Measurements from ENCODE around the gene STS.
"Not testable (repeated sequence)": the region's sequence is repeated elsewhere in the genome, so short reads cannot be mapped to it uniquely, and the experiment has no call there.

Gene STS

DNA sequence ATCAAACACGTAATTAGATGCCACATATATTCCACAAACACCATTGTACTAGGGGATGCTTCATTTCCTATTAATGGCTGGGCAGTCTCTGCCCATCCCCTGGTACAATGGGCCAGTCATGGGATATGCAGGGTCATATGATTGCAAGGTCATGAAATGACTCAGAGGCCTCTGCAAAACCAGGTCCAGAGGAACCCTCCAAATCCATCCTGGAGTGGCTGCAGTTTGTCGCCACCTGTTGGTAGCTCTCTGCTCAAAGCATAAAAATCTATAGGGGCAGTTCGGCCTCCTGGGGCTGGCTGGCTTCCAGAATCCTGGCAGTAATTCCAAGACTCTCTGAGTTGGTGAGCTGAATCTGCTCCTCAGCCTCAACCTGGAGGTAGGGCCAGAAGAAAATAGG is 23.4 kb downstream of the STS start:
- Histone ChIP-seq H3K4me3 (ENCODE audit: insufficient read depth, low read depth, low read length, poor library complexity, severe bottlenecking) (no peak overlapping the region), H3K36me3 (ENCODE audit: control insufficient read depth, insufficient read depth, low read length) (no peaks in the 10 kb centered on the region), H3K9me3 (ENCODE audit: control insufficient read depth, low read length) (no peaks in the 10 kb centered on the region), H3K27me3 (replicated peaks; ENCODE audit: control insufficient read depth, insufficient read depth, low read length, poor library complexity, severe bottlenecking) (no peaks in the 10 kb centered on the region), H3K4me1 (ENCODE audit: control insufficient read depth, insufficient read depth, low read length, poor library complexity, severe bottlenecking) (no peaks in the 10 kb centered on the region), H3K27ac (ENCODE audit: insufficient read depth, low read length, poor library complexity, severe bottlenecking) (no peak overlapping the region)
- DNase-seq: peak in 1 of 3 donors; percentile 5

DNA sequence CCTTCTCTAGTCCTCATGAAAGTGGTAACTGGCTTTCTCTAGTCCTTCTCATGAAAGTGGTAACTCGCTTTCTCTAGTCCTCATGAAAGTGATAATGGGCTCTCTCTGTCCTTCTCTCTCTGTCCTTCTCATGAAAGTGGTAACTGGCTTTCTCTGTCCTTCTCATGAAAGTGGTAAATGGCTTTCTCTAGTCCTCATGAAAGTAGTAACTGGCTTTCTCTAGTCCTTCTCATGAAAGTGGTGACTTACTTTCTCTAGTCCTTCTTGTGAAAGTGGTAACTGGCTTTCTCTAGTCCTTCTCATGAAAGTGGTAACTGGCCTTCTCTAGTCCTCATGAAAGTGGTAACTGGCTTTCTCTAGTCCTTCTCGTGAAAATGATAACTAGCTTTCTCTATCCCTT is 31.3 kb downstream of the STS start:
- not testable (repeated sequence) for H3K9me3 ChIP-seq (ENCODE audit: control insufficient read depth, low read length); DNase-seq; H3K27ac ChIP-seq (ENCODE audit: insufficient read depth, low read length, poor library complexity, severe bottlenecking); H3K4me1 ChIP-seq (ENCODE audit: control insufficient read depth, insufficient read depth, low read length, poor library complexity, severe bottlenecking); H3K4me3 ChIP-seq (ENCODE audit: insufficient read depth, low read depth, low read length, poor library complexity, severe bottlenecking); H3K27me3 ChIP-seq (replicated peaks; ENCODE audit: control insufficient read depth, insufficient read depth, low read length, poor library complexity, severe bottlenecking); H3K36me3 ChIP-seq (ENCODE audit: control insufficient read depth, insufficient read depth, low read length)

DNA sequence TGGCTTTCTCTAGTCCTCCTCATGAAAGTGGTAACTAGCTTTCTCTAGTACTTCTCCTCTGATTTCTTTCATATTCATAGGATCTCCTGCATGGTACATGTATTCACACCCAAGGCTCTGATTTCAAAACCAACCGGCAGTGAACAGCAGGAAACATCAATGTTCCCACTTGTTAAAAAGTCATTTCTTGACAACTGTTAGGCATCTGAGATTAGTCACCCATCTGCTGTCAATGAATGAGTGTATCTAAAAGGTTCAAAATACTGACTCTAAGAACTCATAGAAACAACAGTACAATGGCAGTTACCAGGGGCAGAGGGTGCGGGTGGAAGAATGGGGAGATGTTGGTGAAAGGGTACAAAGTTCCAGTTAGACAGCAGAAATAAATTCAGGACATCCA is 31.9 kb downstream of the STS start:
- H3K27ac ChIP-seq (ENCODE audit: insufficient read depth, low read length, poor library complexity, severe bottlenecking): no peak overlapping the region
- no peak overlapping the region for H3K4me3 ChIP-seq (ENCODE audit: insufficient read depth, low read depth, low read length, poor library complexity, severe bottlenecking)
- DNase-seq: no peak

DNA sequence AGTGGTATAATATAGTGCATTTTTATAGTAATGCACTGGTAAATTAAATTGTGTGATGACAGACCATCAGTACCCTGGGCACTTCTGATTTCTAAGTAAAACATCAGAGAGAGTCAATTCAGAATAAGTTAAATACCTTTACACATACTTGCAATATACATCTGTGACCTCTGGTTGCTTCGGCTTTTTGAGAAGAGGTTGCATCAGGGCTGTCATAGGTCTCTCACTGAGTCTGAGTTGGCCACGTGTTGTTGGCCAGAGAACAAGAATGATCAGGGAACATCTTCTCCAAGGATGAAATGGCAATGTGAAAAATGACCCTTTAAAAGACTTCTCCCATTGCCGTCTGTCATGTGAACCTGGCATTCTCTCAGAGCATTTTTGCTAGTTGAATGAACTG is 37.3 kb downstream of the STS start:
- Histone ChIP-seq H3K36me3 (ENCODE audit: control insufficient read depth, insufficient read depth, low read length) (no peaks in the 10 kb centered on the region), H3K9me3 (ENCODE audit: control insufficient read depth, low read length) (no peaks in the 10 kb centered on the region), H3K27me3 (replicated peaks; ENCODE audit: control insufficient read depth, insufficient read depth, low read length, poor library complexity, severe bottlenecking) (no peaks in the 10 kb centered on the region), H3K27ac (ENCODE audit: insufficient read depth, low read length, poor library complexity, severe bottlenecking) (no peak overlapping the region), H3K4me3 (ENCODE audit: insufficient read depth, low read depth, low read length, poor library complexity, severe bottlenecking) (no peak overlapping the region), H3K4me1 (ENCODE audit: control insufficient read depth, insufficient read depth, low read length, poor library complexity, severe bottlenecking) (no peaks in the 10 kb centered on the region)
- no peak for DNase-seq

More for the DNA sequence above, 31.9 kb downstream of the STS start:
- Histone ChIP-seq H3K27me3 (replicated peaks; ENCODE audit: control insufficient read depth, insufficient read depth, low read length, poor library complexity, severe bottlenecking) (no peaks in the 10 kb centered on the region), H3K36me3 (ENCODE audit: control insufficient read depth, insufficient read depth, low read length) (no peaks in the 10 kb centered on the region), H3K4me1 (ENCODE audit: control insufficient read depth, insufficient read depth, low read length, poor library complexity, severe bottlenecking) (no peaks in the 10 kb centered on the region), H3K9me3 (ENCODE audit: control insufficient read depth, low read length) (no peaks in the 10 kb centered on the region)

DNA sequence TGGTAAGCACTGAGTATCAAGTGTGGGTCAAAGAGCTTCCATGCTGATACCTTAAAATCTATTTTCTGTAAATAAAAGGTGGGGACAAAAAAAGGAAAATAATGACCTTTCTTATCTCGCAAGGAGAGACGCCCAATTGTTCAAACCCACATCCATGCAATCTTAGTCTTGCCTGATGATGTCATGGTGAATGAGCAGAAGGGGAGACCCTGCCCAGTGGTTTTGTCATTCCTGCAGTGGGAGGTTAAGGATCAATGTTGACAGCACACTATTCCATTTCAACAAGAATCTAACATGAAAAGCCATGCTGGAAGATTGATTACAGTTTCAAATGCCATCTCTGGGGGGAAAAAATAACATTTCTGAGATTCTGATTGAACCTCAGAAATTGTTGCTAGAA is 41.2 kb downstream of the STS start:
- Histone ChIP-seq H3K4me3 (ENCODE audit: insufficient read depth, low read depth, low read length, poor library complexity, severe bottlenecking) (no peak overlapping the region), H3K36me3 (ENCODE audit: control insufficient read depth, insufficient read depth, low read length) (no peaks in the 10 kb centered on the region), H3K27me3 (replicated peaks; ENCODE audit: control insufficient read depth, insufficient read depth, low read length, poor library complexity, severe bottlenecking) (no peaks in the 10 kb centered on the region), H3K9me3 (ENCODE audit: control insufficient read depth, low read length) (no peaks in the 10 kb centered on the region), H3K4me1 (ENCODE audit: control insufficient read depth, insufficient read depth, low read length, poor library complexity, severe bottlenecking) (no peaks in the 10 kb centered on the region), H3K27ac (ENCODE audit: insufficient read depth, low read length, poor library complexity, severe bottlenecking) (no peak overlapping the region)
- no peak for DNase-seq

DNA sequence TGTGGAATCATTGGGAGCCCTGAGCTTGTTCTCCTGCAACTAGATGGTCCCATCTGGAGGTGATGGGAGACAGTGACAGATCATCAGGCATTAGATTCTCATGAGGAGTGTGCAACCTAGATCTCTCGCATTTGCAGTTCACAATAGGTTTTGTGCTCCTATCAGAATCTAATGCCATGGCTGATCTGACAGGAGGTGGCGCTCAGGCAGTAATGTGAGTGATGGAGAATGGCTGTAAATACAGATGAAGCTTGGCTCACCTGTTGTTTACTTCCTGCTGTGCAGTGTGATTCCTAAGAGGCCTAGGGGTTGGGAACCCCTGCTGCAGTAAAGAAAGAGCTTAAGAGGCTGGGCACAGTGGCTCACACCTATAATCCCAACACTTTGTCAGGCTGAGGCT is 42.6 kb downstream of the STS start:
- DNase-seq: no peak
- Histone ChIP-seq H3K4me3 (ENCODE audit: insufficient read depth, low read depth, low read length, poor library complexity, severe bottlenecking) (no peak overlapping the region), H3K27me3 (replicated peaks; ENCODE audit: control insufficient read depth, insufficient read depth, low read length, poor library complexity, severe bottlenecking) (no peaks in the 10 kb centered on the region), H3K36me3 (ENCODE audit: control insufficient read depth, insufficient read depth, low read length) (no peaks in the 10 kb centered on the region), H3K9me3 (ENCODE audit: control insufficient read depth, low read length) (no peaks in the 10 kb centered on the region), H3K27ac (ENCODE audit: insufficient read depth, low read length, poor library complexity, severe bottlenecking) (no peak overlapping the region), H3K4me1 (ENCODE audit: control insufficient read depth, insufficient read depth, low read length, poor library complexity, severe bottlenecking) (no peaks in the 10 kb centered on the region)

DNA sequence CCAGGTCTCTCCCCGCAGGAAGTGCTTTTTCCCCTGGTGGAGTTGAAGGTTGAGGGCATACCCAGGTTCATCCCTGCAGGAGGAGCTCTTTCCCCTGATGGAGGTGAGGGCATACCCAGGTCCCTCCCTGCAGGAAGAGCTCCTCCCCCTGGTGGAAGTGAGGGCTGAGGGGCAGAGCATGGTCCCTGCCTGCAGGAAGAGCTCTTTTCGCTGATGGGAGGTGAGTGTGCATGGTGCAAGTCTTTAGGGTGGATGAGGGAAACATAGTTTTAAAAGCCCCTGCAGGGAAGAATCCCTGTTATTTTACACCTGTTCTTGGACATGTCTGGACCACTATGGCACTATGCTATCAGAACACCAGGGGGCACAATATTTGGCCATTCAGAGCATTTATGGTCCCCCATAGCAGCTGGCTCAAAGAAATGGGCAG is 44.2 kb downstream of the STS start:
- H3K4me3 ChIP-seq (ENCODE audit: insufficient read depth, low read depth, low read length, poor library complexity, severe bottlenecking): no peak overlapping the region
- H3K27me3 ChIP-seq (replicated peaks; ENCODE audit: control insufficient read depth, insufficient read depth, low read length, poor library complexity, severe bottlenecking): no peaks in the 10 kb centered on the region
- DNase-seq: no peak
- no peaks in the 10 kb centered on the region for H3K4me1 ChIP-seq (ENCODE audit: control insufficient read depth, insufficient read depth, low read length, poor library complexity, severe bottlenecking)
- no peaks in the 10 kb centered on the region for H3K9me3 ChIP-seq (ENCODE audit: control insufficient read depth, low read length)
- H3K36me3 ChIP-seq (ENCODE audit: control insufficient read depth, insufficient read depth, low read length): no peaks in the 10 kb centered on the region
- H3K27ac ChIP-seq (ENCODE audit: insufficient read depth, low read length, poor library complexity, severe bottlenecking): no peak overlapping the region

DNA sequence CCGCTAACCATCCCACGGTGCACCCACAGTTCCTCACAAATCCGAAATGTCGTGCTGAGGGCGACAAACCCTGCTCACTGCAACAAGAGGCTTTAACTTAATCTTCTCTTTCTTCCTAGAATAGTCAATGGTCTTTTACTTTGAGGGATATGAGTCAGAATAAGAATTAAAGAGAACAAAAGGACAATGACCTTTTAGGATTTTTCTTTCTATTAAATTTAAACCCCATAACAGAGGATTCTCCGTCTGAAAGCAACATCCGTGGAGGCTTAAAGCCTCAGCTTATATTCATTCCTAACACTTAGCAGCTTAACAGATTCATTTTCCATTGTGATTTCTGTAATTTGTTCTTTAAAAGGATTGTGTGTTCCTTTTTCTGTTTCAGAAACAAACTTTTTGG is 45.4 kb downstream of the STS start:
- Histone ChIP-seq H3K4me1 (ENCODE audit: control insufficient read depth, insufficient read depth, low read length, poor library complexity, severe bottlenecking) (no peaks in the 10 kb centered on the region), H3K27ac (ENCODE audit: insufficient read depth, low read length, poor library complexity, severe bottlenecking) (no peak overlapping the region), H3K9me3 (ENCODE audit: control insufficient read depth, low read length) (no peaks in the 10 kb centered on the region), H3K4me3 (ENCODE audit: insufficient read depth, low read depth, low read length, poor library complexity, severe bottlenecking) (no peak overlapping the region), H3K36me3 (ENCODE audit: control insufficient read depth, insufficient read depth, low read length) (no peaks in the 10 kb centered on the region), H3K27me3 (replicated peaks; ENCODE audit: control insufficient read depth, insufficient read depth, low read length, poor library complexity, severe bottlenecking) (no peaks in the 10 kb centered on the region)
- DNase-seq: no peak

DNA sequence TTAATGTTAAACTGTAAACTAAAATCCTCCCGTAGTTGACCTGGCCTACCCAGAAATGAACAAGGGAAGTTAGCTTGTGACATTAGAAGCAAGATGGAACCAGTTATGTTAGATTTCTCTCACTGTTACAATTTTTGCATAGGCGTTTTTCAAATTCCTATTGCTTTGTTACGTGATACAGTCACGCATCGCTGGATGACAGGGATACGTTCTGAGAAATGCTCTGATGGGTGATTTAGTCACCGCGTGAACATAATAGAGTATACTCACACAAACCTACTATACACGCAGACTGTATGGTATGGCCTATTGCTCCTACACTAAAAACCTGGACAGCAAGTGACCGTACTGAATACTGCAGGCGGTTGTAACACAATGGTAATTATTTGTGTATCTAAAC is 47.1 kb downstream of the STS start:
- Histone ChIP-seq H3K4me3 (ENCODE audit: insufficient read depth, low read depth, low read length, poor library complexity, severe bottlenecking) (no peak overlapping the region), H3K27ac (ENCODE audit: insufficient read depth, low read length, poor library complexity, severe bottlenecking) (no peak overlapping the region), H3K27me3 (replicated peaks; ENCODE audit: control insufficient read depth, insufficient read depth, low read length, poor library complexity, severe bottlenecking) (no peaks in the 10 kb centered on the region)

More for the DNA sequence above, 47.1 kb downstream of the STS start:
- Histone ChIP-seq H3K36me3 (ENCODE audit: control insufficient read depth, insufficient read depth, low read length) (no peaks in the 10 kb centered on the region), H3K4me1 (ENCODE audit: control insufficient read depth, insufficient read depth, low read length, poor library complexity, severe bottlenecking) (no peaks in the 10 kb centered on the region), H3K9me3 (ENCODE audit: control insufficient read depth, low read length) (no peaks in the 10 kb centered on the region)
- no peak for DNase-seq
